Hematopoietic multipotent progenitor cell (in vitro differentiated cells): Measurements from ENCODE around the gene KLHL12. TPM values are rescaled to one million over a fixed set of nuclear protein-coding genes. Genes with fewer than 3 reads are reported as not detected.
A peak's percentile ranks its signal among the peaks of the same experiment; 100 is the strongest.

Source experiments
- DNase-seq, 3 donors: peaks; one replicate each; pipeline ENCODE4 v3.0.0-alpha.2; 2011 to 2015; ENCODE audit warnings: low read depth in 2 of 3, low spot score in 2 of 3
- total RNA-seq: library from RNA; depleted of rRNA; stranded (reverse); fragments of >200 nt; gene quantifications from one replicate; pipeline ENCODE4 v1.2.3, GENCODE V29; 2012

KLHL12 gene
- 22.4 TPM for total RNA-seq

DNA sequence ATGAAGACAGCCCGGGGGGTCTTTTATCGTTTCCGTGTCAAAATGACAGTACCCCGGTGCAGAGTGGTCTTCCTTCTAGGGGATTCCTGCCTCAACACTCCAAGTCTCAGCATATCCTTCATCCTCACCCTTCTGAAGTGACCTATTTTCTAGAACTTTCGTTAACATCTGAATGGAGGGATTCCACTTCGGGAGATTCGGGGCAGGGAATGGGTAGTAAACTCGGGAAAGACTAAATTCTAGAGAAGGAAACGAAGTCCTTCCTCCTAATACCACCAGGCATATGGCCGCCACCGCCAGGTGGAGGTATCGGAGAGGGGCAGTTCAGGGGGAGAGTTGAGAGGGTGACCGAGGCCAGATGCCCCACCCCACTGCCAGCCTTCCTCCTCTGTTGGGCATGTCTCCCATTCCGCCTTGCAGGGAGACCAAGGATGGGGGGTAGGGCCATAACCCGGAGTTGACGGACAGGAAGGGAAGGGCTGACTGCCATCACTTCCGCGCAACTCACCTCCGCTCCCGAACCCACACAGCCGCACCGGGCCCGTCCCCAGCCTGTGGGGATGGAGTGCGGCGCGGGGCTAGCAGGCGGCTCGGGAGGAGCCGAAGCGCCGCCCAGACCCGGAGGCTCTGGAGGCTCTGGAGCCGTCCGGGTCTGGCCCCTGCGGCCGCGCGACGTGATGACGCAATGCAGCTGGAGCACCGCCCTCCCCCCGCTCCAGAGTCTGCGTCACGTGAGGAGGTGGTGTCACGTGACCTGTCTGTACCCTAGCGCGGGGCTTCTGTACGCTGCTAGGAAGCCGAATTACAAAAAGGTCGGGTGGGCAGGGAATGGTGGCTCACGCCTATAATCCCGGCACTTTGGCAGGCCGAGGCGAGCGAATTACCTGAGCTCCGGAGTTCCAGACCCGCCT, at the start of gene KLHL12:
Gene KLHL12, minus strand, starts transcription at position 654 of the 911 bp plus-strand sequence. CDS start 2,072 bp downstream, outside the sequence.
- DNase-seq: peak; percentile 89 to 98 (median 97)

GRCh38 chr1:202976633-202977032, 49.6 kb upstream of the KLHL12 start:
- no peak for DNase-seq

- no peak for DNase-seq
These were observed 47.8 kb upstream of the KLHL12 start for GRCh38 chr1:202974856-202975255.

DNA sequence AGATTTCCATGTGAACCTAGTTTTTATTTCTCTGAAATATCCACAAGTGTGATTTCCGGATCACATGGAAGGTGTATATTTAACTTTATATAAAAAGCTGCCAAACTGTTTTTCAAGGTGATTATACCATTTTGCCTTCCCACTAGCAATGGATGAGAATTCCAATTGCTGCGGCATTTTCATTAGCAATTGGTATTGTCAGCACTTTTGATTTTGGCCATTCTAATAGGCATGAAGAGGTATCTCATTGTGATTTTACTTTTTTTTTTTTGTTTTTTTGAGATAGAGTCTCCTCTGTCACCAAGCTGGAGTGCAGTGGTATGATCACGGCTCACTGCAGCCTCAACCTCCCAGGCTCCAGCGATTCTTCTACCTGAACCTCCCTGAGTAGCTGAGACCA, 45.0 kb upstream of the KLHL12 start:
- DNase-seq: no peak

DNA sequence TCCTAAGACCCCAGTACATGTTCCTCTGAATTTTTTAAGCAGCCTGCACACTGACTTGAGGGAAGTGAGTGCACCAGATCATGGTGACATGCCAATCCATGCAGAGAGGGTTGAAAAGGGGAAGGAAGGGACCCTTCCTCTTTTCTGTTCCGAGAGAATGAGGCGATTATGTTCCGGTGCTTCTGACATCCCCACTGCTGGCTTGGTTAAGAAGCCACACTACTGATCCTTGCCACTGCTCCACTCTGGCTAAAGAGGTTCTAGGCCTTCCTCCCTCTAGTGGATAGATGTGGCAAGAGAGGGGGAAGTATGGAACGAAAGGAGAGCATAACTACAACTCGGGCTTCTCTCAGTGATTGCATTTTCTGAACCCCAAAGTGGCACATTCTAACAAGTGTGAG, 41.9 kb upstream of the KLHL12 start:
- DNase-seq: peak in 2 of 3 donors; percentile 94 to 99

GRCh38 chr1:202968351-202968750, 41.3 kb upstream of the KLHL12 start:
- no peak for DNase-seq

GRCh38 chr1:202967684-202968281, 40.7 kb upstream of the KLHL12 start:
- DNase-seq: peak in 2 of 3 donors; percentile 45 to 57

GRCh38 chr1:202966006-202966898, 39.2 kb upstream of the KLHL12 start:
- no peak for DNase-seq

DNA sequence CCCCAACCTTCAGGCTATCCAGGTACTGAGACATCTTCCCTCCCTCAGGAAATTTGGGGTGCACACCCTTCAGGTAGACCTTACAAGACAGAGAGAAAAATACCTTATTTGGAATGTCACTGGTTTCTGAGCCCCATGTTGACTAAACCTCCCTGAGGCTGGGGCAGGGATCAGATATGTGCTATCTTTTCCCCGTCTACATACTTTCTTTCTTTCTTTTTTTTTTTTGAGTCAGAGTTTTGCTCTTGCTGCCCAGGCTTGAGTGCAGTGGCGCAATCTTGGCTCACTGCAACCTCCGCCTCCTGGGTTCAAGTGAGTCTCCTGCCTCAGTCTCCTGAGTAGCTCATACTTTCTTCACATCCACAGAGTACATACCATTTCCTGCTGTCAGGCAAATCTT, 38.4 kb upstream of the KLHL12 start:
- DNase-seq: no peak

DNA sequence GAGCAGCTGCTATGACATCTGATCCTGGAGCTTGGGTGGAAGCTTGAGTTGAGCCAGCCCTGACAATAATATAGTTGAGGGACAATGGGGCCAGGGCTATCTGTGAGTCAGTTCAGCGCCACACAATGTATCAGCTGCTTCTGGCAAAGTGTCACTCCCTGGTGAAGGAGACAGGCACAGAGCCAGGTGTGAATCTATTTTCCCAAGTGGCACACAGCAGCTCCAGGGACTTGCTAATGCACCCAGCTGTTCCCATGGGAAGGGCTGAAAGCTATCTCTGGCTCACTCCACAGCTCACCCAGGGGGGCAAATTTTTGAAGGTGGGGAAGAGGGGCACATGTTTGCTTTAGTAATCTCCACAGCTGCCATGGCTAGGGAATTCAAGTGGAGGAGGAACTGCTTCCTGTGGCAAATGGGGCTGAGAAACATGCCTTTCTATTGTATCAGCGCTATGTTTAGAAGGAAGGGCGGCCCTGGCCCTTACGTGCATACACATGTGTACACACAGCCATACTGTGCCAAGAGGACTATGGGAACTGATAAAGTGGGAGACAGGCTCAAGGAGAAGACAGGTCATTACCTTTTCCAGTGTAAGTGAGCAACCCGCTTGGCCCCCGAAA, 37.9 kb upstream of the KLHL12 start:
- DNase-seq: no peak

DNA sequence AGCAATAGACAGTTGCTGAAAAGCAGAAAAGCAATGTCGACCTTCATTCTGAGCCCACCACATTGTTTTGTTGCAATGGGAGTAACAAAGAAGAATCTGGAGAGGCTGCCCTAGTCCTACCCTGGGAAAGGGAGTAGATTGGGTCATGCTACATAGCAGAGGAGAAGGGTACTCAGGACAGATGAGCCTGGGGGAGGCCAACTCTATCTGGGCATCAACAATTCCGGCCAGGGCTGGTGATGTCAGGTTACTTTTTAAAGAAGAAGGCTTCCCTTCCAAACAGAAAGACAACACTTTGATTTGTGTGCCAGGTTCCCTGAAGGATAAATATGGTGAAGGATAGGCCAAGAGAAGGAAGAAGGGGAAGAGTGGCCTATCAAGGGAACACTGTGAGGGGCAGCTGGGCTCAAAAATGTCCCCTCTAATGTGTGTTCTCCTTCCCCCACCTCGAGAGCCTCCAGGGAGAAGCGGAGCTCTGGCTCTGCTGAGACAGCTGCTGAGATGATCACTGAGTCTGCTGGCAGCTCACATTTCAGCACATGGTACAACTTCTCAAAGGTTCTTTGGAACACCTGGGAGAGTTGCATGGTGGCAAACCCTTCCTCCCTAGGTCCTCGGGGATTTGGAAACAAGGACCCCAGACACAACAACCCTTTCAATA, 34.3 kb upstream of the KLHL12 start:
- no peak for DNase-seq

GRCh38 chr1:202959276-202959620, 32.2 kb upstream of the KLHL12 start:
- DNase-seq: no peak

DNA sequence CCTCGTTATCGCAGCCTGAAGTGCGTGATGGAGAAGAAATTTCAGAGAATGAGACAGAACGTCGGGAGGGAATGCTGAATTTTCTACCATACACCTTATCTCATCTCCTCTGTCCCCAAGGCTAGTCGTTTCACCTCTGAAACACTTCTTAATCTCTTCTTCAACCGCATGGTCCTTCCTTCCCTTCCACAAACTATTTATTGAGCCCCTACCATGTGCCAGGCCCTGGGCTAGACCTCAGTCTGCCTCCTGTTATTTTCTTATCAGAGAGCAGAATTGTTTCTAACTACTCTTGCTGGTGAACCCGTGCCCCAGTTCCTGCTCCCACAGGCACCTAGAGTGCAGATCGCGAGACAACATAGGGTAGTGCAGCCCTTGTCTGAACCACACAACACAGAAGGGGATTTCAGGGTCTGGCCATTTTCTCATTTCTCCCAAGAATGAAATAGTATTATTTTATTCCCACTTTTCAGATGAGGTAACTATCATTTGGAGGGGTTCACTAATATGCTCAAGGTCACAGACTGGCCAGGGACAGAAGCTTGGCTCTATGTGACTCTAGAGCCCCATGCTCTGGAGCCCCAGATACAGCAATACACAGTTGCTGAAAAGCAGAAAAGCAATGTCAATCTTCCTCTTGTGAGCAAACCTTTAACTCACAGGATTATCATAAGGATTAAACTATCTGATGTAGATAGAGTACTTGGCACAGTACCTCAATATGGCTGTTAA, 31.7 kb upstream of the KLHL12 start:
- peak in 2 of 3 donors; percentile 23 to 58 for DNase-seq

DNA sequence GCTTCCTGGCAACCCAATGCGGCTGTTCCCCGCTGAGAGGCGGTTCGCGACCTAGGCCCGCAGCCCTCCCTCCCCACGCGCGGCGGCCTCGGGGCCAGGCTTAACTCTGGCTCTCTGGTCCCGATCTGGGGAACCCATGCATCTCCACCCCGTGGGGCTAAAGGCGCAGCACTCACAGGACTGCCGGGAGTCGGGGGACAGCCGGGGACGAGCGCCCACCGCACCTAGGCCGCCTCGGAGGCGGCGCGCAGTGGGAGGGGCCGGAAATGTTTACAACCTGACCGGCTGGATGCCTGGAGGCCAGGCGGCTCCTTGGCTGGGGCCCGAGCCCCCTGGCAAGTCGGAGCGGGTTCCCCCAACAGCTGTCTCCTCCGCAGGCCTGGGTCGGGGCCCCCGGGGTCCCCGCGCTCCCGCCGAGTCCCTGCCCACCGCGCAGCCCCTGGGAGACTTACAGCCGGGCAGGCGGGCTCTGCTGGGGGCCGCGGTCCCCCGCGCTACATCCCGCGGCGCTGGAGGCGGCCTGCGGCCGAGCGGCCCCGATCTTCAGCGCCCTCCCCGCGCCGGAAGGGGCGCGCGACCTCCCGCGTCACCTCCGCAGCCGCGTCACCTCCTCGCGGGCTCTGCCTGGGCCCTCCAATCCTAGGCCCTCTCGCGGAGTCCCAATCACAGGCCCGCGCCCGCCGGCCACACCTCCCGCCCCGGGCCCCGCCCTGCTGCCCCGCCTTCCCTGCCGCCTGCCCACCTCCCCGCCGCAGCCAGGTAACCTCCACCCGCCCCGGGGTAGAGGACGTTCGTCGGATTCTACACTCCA, 30.9 kb upstream of the KLHL12 start, which contains the start of gene ADIPOR1:
Gene ADIPOR1, minus strand, starts transcription at position 580 of the 811 bp plus-strand sequence. CDS start 7,242 bp downstream, outside the sequence.
- DNase-seq: peak; percentile 76 to 92 (median 91)

- no peak for DNase-seq
These were observed 29.9 kb upstream of the KLHL12 start for GRCh38 chr1:202956969-202957368.

- DNase-seq: no peak
These were observed 27.2 kb upstream of the KLHL12 start for GRCh38 chr1:202954057-202954745.

DNA sequence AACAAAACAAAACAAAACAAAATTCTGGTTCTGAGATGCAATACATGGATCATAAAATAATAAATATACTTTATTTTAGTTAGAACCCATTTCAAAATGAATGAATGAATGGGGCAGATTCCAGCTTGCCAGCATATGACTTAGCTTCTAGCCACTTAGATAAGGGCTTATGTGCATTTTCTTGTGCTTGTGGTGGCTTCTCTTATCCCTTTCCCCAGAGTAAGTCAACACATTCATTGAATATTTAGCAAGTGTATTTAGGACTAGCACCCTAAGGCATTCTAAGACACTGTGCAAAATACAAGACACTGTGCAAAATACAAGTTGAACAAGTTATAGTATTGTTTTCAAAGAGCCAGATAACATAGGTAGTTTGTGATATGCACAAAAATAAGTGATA, 26.4 kb upstream of the KLHL12 start:
- no peak for DNase-seq

DNA sequence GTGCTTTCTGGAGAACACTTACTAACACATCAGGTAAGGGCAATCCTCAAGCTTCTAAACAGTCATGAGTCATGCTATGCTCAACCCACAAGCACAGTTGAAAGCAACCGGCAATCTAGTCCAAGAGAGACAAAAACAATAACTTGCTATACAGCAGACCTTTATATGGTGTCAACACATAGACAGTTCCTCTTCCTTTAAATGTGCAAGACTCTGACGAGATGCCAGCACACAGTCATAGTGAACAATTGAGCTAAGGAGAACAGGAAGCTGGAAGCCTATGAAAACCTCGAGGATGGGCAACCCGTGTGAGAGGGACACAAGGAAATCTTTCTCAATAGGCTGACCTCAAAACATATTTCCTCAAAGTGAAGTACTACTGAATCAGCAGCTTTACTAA, 25.8 kb upstream of the KLHL12 start:
- peak in 2 of 3 donors; percentile 50 to 71 for DNase-seq
